GM18520 (cell line): ENCODE data around the gene SPEN.

Experiments
- ATAC-seq: cut with Tn5 transposase; IDR thresholded peaks from one replicate; pipeline ENCODE4 v1.9.1; 2021; ENCODE audit not compliant: unreplicated experiment

Gene SPEN

DNA sequence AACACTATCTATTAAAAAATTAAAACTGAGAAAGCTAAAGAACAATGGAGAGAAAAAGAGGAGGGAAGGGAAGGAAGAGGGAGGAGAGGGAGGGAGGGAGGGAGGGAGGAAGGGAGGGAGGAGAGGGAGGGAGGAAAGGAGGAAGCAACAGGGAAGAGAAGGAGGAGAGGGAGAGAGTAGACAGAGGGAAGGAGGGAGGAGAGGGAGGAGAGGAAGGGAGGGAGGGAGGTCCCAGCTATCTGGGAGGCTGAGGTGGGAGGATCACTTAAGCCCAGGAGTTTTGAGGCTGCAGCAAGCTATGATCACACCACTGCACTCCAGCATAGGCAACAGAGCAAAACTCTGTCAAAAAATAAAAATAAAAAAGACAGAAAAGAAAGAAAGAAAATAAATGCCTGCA is 111.9 kb downstream of the SPEN start:
- no peak for ATAC-seq

DNA sequence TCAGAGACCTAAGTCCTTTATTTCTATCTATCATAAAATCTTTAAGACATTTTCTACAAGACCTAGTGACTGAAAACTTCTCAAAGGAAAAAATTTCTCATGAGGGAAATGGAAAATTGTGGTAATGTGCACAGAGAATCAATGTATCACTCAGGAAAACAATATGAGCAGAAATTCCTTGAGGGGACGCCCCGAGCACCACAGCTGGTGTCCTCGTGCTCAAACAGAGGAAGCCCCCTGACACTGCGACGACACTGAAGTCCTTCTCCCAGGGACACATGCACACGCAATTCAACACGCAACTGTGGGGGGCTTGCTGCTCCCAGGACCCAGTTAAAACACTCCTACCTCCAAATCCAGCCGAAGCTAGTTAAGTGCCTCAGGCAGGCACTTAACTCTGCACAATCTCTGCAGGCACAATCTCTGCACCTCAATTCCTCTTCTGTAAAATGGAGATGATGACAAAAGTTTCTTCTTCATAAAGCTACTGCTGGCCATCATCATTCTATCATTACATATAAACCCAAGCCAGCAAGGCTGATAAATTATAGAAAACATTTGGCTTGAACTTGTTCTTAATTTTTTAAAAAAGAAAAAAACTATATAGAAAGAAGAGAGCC is 112.4 kb downstream of the SPEN start:
- ATAC-seq: no peak

- no peak for ATAC-seq
These were observed 113.3 kb downstream of the SPEN start for GRCh38 chr1:15960808-15961207.

DNA sequence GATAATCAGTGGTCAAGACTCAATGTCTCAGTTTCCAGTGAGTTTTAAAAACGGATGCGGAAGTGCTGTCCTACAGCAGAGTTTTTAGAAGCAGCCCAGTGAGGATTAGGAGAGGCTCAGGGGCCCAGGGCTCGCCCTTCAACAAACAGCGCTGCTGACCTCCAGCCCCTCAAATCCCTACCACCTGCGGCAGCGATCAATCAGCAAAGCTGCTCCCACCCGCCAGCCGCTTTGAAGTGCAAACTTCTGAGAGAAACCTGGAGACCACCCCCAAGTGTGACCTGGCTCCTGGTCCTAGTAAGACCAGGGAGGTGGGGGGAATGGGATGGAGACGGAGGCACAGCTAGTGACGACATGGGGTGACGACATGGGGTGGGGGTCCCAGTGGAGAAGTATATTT is 114.0 kb downstream of the SPEN start:
- ATAC-seq: no peak

DNA sequence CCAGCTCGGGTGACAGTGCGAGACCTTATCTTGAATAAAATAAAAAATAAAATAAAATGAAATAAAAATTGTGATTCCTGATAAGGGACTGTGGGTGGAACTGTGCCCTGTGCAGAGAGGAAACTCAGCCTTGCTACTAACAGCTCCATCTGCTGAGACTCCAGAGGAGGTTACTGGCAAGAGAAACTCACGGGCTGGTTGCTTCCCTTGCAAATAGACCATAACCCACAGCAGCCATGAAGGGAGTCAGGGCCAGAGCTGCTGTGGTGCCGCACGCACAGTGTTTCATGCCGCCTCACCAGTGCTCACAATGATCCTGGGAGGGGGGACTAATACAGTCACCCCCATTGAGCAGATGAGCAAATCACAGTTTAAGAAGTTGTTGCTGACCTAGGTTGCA is 114.7 kb downstream of the SPEN start:
- no peak for ATAC-seq

DNA sequence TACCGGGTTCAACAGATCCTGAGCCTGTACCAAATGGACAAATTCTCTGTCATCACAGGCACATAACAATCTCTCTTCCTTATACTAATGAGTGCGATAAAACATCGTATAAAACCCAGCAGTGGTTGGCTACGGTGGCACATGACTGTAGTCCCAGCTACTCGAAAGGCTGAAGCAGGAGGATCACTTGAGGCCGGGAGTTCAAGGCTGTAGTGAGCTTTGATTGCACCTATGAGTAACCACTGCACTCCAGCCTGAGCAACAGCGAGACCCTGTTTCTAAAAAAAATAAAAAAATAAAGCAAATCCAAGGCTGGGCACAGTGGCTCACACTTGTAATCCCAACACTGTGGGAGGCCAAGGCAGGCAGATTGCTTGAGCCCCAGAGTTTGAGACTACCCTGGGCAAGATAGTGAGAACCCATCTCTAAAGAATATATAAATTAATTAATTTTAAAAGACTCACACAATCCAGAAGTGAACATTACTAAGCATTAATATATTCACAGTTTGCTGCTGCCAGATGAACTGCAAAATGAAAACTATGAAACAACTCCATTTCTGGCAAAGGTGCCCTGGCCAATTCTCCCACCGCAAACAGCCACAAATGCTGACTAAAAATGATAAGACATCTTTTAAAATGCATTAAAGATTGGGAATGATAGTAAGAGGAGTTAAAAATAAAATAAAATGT is 115.3 kb downstream of the SPEN start:
- ATAC-seq: no peak

DNA sequence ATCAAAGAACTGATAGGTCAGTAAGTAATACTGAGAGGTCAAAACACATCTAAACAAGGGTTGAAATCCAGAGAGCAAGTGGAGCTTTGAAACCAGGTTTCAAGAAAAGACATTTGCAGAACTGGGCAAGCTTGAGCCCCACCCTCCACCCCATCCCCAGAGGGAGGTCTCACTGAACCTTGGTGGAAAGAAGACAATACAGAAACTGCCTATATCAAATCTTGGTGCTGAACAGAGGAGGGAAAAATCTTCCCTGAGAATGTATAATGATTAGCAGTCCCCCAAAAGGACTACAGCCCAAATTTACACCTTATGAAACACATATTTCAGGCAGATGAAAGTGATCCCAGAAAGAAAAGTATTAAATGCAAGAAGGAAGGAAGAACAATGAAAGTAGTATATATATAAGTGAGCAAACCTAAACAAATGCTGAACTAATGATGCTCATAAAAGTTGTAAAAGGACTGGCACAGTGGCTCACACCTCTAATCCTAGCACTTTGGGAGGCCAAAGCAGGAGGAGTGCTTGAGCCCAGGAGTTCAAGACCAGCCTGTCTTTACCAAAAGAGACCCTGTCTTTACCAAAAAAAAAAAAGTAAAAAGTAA is 116.0 kb downstream of the SPEN start:
- no peak for ATAC-seq

DNA sequence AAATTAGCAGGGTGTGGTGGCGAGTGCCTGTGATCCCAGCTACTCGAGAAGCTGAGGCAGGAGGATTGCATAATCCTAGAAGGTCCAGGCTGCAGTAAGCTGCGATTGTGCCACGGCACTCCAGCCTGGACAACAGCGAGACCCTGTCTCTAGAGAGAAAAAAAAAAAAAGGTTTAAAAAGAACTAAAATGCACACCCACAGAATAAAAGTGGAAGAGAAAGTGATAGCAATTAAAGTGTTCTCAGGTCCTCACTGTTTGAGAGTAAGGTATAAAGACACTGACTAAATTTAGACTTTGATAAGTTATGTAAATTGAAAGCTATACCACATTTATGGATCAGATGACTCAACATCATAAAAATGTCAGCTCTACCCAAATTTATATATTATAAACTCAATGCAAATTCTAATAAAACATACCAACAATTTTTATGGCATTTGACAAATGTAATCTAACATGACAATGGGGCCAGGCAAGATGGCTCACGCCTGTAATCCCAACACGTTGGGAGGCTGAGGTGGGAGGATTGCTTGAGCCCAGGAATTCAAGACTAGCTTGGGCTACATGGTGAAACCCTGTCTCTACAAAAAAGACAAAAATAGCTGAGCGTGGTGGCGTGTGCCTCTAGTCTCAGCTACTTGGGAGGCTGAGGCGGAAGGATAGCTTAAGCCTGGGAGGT is 116.6 kb downstream of the SPEN start:
- no peak for ATAC-seq

DNA sequence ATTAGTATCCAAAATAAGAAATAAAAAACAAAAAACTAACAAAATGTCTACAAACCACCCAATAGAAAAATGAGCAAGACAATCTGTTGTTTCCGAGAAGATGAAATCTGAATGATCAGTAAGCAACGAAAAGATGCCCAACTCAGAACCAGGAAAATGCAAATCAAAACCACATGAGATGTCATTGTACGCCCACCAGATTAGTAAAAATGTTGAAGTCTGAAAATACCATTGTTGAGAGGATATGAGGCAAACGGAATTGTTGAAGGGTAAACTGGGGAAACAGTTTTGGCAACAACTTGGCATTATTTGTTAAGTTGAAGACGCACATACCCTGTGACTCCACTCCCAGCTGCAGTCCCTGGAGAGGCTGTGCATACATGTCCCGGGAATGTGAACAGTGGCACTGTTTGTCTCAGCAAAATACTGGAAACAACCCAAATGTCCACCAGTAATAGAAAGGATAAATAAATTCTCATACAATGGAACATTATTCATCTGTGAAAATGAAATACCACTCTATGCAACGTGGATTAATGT is 117.8 kb downstream of the SPEN start:
- no peak for ATAC-seq

- ATAC-seq: peak; percentile 66
These were observed 118.8 kb downstream of the SPEN start for GRCh38 chr1:15966081-15966955.

DNA sequence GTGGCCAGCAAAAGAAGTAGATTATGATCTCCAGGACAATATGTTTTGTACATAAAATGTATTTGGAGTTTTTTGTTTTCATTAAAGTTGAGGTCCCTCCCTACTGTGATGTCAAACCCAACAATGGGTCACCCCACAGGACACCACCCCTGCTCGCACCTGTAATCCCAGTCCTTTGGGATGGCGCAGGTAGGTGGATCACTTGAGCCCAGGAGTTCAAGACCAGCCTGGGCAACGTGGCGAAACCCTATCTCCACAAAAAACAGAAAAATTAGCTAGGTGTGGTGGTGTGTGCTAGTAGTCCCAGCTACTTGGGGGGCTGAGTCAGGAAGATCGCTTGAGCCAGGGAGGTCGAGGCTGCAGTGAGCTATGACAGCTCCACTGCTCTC is 119.4 kb downstream of the SPEN start:
- no peak for ATAC-seq

- ATAC-seq: no peak
These were observed 120.7 kb downstream of the SPEN start for GRCh38 chr1:15968172-15968571.

GRCh38 chr1:15969321-15969880 is 121.9 kb downstream of the SPEN start:
- no peak for ATAC-seq

DNA sequence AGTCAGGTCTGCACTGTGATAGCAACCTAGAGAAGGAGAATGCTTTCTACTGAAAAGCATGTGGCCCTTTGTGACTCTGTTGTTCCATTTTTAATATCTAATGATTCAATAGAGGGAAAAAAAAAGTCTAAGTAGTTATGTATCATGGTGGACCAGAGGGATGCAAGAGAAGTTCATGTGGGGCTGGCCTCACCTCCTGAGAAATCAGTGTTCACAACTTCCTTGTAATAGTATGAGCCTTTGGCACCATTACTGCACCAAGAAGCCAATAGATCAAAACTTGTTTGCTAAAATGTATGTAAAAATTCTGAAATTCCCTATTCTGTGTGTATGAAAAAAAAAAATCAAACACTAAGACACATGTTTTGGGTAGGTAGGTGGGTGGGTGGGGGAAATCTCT is 123.4 kb downstream of the SPEN start:
- no peak for ATAC-seq

DNA sequence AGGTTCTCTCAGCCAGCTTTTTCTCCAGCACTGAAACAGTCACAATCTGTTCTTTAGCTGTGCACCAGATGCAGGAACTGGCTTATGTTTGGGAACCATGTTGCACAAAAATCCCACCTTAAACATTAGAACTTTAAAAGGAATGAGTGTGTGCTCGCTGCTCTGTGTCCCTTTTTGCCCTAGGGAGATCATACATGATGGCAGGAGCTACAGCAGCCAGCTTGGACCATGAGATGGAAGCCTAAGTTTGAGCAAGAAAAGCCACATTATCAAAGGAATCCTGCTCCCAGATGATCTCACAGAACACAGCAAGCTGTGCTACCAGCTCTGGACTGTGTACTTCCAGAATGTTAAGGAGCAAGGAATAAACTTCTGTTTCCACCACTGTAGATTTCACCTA is 124.9 kb downstream of the SPEN start:
- no peak for ATAC-seq

DNA sequence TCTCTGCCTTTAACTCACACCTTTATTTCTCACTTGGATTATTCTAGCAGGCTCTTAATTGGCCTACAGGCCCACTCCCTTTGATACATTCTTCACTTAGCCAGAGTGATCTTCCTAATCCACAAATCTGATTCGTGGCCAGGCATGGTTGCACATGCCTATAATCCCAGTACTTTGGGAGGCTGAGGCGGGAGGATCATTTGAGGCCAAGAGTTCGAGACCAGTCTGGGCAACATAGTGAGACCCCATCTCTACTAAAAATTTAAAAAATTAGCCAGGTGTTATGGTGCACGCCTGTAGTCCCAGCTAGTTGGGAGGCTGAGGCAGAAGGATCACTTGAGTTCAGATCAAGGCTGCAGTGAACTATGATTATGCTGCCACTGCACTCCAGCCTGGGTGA is 126.3 kb downstream of the SPEN start:
- no peak for ATAC-seq

DNA sequence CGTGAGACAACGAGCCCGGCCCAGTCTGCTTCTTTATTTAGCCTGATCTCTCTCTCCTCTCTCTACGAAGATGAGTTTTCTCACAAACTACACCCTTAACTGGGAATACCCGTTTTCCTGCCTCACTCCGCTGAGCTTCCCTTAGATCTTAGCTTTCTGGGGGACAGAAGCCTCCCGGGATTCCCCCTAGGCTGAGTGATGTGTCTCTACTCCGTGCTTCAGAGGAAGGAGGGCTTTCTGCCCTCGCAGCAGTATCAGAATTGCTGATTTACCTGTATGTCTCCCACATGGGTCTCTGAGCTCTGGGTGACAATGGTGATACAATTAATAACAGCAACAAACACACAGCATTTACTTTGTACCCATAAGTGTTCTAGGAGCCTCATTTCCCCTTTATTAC is 127.3 kb downstream of the SPEN start:
- peak; percentile 19 for ATAC-seq

DNA sequence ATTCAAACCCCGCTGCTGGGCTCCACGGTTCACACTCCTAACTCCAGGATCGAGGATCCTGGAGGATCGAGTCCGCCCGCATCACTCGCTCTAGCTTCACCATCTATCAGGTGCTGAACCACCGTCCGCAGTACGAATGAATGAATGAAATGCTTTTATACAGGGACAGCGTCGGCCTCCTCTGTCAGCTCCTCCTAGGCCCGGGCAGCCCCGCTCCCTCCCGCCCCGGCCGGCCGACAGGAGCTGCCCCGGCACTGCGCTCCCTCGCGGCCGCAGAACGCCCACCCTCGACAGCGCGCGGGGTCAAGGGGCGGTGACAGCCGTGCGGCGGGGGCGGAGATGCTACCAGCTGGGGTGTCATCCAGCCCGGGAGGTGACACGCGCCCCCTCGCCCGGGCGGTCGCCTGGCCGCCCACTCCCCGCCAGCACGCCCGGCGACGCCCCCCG is 127.9 kb downstream of the SPEN start:
- ATAC-seq: peak; percentile 26

GRCh38 chr1:15975805-15976680 is 128.5 kb downstream of the SPEN start, which contains the start of gene ZBTB17:
Gene ZBTB17, minus strand, starts transcription at chr1:15976101. Its CDS starts 27,606 bp downstream, at chr1:15948495.
- peak; percentile 61 for ATAC-seq
